K562 (cell line): ENCODE results near the gene HLCS. TPM values are rescaled to one million over a fixed set of nuclear protein-coding genes. Genes with fewer than 3 reads are reported as not detected.
A peak's percentile ranks its signal among the peaks of the same experiment; 100 is the strongest.

Experiments
- DLX4 ChIP-seq: fragments of 250-450 bp; sonication (Bioruptor Pico); IDR thresholded peaks from 2 replicates; pipeline ENCODE4 v1.6.1; 2021; ENCODE audit warnings: mild to moderate bottlenecking
- ELK3 ChIP-seq: fragments of 450-650 bp; formaldehyde crosslinking; IDR thresholded peaks from 2 replicates; pipeline ENCODE4 v1.4.0; 2020; ENCODE audit warnings: mild to moderate bottlenecking
- MGA ChIP-seq: fragments of 450-650 bp; IDR thresholded peaks from 2 replicates; pipeline ENCODE4 v1.6.1; 2016; ENCODE audit warnings: mild to moderate bottlenecking, moderate library complexity
- SMAD4 ChIP-seq: fragments of 250-450 bp; sonication (Bioruptor Pico); conservative IDR thresholded peaks from 2 replicates; pipeline ENCODE4 v1.8.0; 2021; ENCODE audit warnings: inconsistent platforms, mild to moderate bottlenecking, moderate library complexity
- ZNF316 ChIP-seq: fragments of 450-650 bp; IDR thresholded peaks from 2 replicates; pipeline ENCODE4 v1.6.1; 2016
- polyA plus RNA-seq, 8 experiments: library from polyadenylated mRNA; depleted of rRNA in 4 of 8; stranded (reverse) in 5 of 8; unstranded in 3 of 8; fragments of >200 nt; fragmentation: Nextera tagmentation in 2 of 8; fragmentation: Illumina TruSeq in 1 of 8; extraction: Ambion mirVana in 2 of 8; extraction: Trizol in 1 of 8; gene quantifications; 2 replicates each; pipeline versions ENCODE4 v1.2.1 to v1.2.3, GENCODE V29; 2011 to 2014; ENCODE audit warnings: inconsistent platforms in 1 of 8, missing spikeins in 1 of 8
- total RNA-seq, 7 experiments: library from RNA; depleted of rRNA in 6 of 7; stranded (reverse); fragments of >200 nt in 6 of 7; fragmentation: Illumina TruSeq in 2 of 7; extraction: Trizol in 2 of 7; gene quantifications; 2 replicates each; pipeline versions ENCODE4 v1.2.1 to v1.2.3, GENCODE V29; 2011 to 2021; ENCODE audit warnings: low replicate concordance in 1 of 7

Gene HLCS
- total and polyA plus RNA-seq, 9 of the 15 experiments (the other 6 are each of a cell fraction or from before 2014, with no cell fraction given) = 3.0 to 21.5 (median 17.1) TPM

- TF ChIP-seq MGA (peak; percentile 77), DLX4 (no peak), SMAD4 (CRISPR knock-in tag) (no peak), ZNF316 (peak; percentile 77), ELK3 (CRISPR knock-in tag) (no peak)
Observed at GRCh38 chr21:36718951-36719501, 247.4 kb downstream of the HLCS start (continued).
